ENCODE results near the gene ZNF19. TPM values are rescaled to one million over a fixed set of nuclear protein-coding genes. Genes with fewer than 3 reads are reported as not detected.

ZNF19 gene
- total and polyA plus RNA-seq, 2 experiments from 2014 or later: 4.5 to 7.0 TPM

DNA sequence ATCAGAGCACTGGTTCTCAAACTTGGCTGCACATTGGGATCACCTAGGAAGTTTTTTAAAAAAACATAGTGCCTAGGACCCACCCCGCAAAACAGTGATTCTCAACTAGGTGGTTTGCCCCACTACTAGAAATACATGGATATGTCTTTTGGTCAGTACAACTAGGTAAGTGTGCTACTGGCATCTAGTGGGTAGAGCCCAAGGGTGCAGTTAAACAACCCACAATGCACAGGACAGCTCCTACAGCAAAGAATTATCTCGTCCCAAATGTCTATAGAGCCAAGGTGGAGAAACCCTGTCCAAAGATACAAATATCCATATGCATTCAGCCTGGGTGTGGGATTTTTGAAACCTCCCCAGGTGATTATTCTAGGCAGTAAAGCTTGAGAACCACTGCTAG is 11.8 kb upstream of the ZNF19 start:
- Histone ChIP-seq H3K27ac (no peak overlapping the region), H3K9me3 (ENCODE audit: low read depth) (no peaks in the 10 kb centered on the region), H3K4me1 (ENCODE audit: low read depth) (no peaks in the 10 kb centered on the region), H3K4me3 (no peak overlapping the region), H3K36me3 (no peaks in the 10 kb centered on the region), H3K27me3 (no peaks in the 10 kb centered on the region)
- TF ChIP-seq, protein P1, sequence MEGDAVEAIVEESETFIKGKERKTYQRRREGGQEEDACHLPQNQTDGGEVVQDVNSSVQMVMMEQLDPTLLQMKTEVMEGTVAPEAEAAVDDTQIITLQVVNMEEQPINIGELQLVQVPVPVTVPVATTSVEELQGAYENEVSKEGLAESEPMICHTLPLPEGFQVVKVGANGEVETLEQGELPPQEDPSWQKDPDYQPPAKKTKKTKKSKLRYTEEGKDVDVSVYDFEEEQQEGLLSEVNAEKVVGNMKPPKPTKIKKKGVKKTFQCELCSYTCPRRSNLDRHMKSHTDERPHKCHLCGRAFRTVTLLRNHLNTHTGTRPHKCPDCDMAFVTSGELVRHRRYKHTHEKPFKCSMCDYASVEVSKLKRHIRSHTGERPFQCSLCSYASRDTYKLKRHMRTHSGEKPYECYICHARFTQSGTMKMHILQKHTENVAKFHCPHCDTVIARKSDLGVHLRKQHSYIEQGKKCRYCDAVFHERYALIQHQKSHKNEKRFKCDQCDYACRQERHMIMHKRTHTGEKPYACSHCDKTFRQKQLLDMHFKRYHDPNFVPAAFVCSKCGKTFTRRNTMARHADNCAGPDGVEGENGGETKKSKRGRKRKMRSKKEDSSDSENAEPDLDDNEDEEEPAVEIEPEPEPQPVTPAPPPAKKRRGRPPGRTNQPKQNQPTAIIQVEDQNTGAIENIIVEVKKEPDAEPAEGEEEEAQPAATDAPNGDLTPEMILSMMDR (IDR thresholded peaks at IDR 0.05; ENCODE audit: low read depth, low read length): no peak
- DNase-seq (ENCODE audit: low read depth in 1 of 2, low spot score in 1 of 2): no peak

DNA sequence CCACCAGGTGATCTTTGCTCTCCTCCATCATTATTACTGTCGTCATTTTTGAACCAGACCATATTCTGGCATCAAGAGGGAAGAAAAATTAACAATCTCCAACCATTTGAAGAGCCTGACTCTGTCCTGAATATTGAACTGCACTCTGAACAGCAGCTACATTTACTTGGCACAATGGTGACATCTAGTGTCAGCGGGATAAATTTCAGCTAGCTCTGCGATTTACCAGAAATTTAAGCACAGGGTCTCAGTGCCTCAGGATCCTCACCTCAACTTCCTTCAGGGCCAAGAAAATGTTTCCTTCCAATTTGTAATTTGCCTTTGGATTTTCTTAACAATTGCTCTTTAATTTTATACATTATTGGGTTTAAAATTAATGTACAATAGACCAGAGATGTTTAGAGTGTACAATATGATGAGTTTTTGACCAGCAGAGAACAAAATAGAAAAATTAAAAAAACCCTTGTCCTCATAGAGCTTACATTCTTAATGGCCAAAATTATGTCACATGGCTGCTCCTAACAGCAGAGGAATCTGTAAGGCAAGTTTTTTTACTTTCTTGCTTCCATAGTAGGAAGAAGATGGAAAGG is 10.7 kb upstream of the ZNF19 start:
- TF ChIP-seq, protein P1 (IDR thresholded peaks at IDR 0.05; ENCODE audit: low read depth, low read length): peak; percentile 74
- H3K9me3 ChIP-seq (ENCODE audit: low read depth): no peaks in the 10 kb centered on the region
- H3K36me3 ChIP-seq: no peaks in the 10 kb centered on the region
- H3K4me1 ChIP-seq (ENCODE audit: low read depth): no peaks in the 10 kb centered on the region
- no peak overlapping the region for H3K27ac ChIP-seq
- no peaks in the 10 kb centered on the region for H3K27me3 ChIP-seq
- peak; percentile 66 to 77 for DNase-seq (ENCODE audit: low read depth in 1 of 2, low spot score in 1 of 2)
- H3K4me3 ChIP-seq: no peak overlapping the region

DNA sequence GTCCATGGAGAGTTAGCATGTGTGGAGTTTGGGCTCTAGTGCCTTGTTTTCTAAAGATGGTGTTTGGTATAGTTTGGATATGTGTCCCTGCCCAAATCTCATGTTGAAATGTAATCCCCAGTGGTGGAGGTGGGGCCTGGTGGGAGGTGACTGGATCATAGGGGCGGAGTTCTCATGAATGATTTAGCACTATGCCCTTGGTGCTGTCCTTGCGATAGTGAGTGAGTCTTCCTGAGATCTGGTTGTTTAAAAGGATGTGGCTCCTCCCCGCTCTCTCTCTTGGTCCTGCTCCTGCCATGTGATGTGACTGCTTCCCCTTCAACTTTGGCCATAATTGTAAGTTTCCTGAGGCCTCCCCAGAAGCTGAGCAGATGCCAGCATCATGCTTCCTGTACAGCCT is 8.9 kb upstream of the ZNF19 start:
- no peaks in the 10 kb centered on the region for H3K4me1 ChIP-seq (ENCODE audit: low read depth)
- TF ChIP-seq, protein P1 (IDR thresholded peaks at IDR 0.05; ENCODE audit: low read depth, low read length): no peak
- no peak overlapping the region for H3K27ac ChIP-seq
- H3K4me3 ChIP-seq: no peak overlapping the region
- H3K27me3 ChIP-seq: no peaks in the 10 kb centered on the region
- no peak for DNase-seq (ENCODE audit: low read depth in 1 of 2, low spot score in 1 of 2)
- no peaks in the 10 kb centered on the region for H3K9me3 ChIP-seq (ENCODE audit: low read depth)
- no peaks in the 10 kb centered on the region for H3K36me3 ChIP-seq

DNA sequence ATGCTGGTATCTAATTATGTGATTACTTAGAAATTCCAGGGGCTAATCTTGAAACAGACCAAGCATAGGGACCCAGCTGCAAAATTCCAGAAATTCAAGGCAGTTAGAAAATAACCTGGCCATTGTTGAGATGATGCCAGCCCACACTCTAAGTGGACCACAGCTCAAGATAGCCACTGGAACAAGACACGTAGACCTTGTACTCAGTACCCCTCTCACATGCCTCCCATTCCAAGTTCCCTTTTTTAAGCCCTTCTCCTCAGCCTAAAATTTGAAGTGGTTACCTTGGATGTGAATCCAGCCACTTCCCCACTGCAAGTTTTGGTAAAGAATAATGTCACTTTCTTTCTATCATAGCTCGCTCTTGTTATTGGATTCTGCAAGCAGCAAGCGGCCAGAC is 4.1 kb upstream of the ZNF19 start:
- H3K36me3 ChIP-seq: no peaks in the 10 kb centered on the region
- DNase-seq (ENCODE audit: low read depth in 1 of 2, low spot score in 1 of 2): no peak
- no peaks in the 10 kb centered on the region for H3K4me1 ChIP-seq (ENCODE audit: low read depth)
- no peaks in the 10 kb centered on the region for H3K9me3 ChIP-seq (ENCODE audit: low read depth)
- H3K27me3 ChIP-seq: peaks cover 8% of the 10 kb centered on the region
- TF ChIP-seq, protein P1 (IDR thresholded peaks at IDR 0.05; ENCODE audit: low read depth, low read length): no peak
- H3K27ac ChIP-seq: no peak overlapping the region
- no peak overlapping the region for H3K4me3 ChIP-seq

DNA sequence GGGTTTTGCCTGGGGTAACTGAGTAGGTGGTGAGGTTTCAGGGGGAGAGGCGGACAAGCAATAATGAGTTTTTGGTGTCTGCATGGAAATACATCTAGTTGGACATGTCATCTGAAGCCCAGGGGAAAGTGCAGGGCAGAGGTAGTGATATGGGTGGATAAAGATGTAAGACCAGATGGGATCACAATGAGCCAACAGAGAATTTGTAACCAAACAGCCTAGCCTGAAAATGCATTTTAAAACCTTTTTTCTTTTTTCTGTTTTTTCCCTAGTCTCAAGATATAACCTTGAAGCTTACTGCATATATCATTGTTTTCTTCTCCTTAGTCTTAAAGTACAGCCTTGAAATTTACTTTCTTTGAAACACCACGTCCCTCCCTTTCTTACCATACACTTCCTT is 3.7 kb upstream of the ZNF19 start:
- Histone ChIP-seq H3K27me3 (peaks cover 8% of the 10 kb centered on the region), H3K4me1 (ENCODE audit: low read depth) (no peaks in the 10 kb centered on the region), H3K4me3 (no peak overlapping the region), H3K27ac (no peak overlapping the region), H3K9me3 (ENCODE audit: low read depth) (no peaks in the 10 kb centered on the region), H3K36me3 (no peaks in the 10 kb centered on the region)
- TF ChIP-seq, protein P1 (IDR thresholded peaks at IDR 0.05; ENCODE audit: low read depth, low read length): no peak
- DNase-seq (ENCODE audit: low read depth in 1 of 2, low spot score in 1 of 2): no peak

Data from cardiac muscle cell (in vitro differentiated cells and primary cell).